Astrocyte (in vitro differentiated cells and primary cell): ENCODE data around the gene CETN3. TPM values are rescaled to one million over a fixed set of nuclear protein-coding genes. Genes with fewer than 3 reads are reported as not detected.
"Not testable (repeated sequence)": the region's sequence is repeated elsewhere in the genome, so short reads cannot be mapped to it uniquely, and the experiment has no call there.

Experiments
- DNase-seq: peaks from one replicate; pipeline ENCODE4 v3.0.0-alpha.2; 2010; ENCODE audit warnings: low read depth
- FAIRE-seq: peaks from 2 replicates; lab custom pipeline; 2011; peaks lifted over from hg19 to GRCh38; lab: Jason Lieb, UNC
- H2AFZ ChIP-seq: 2 replicates; pipeline ENCODE4 v1.6.0; 2012; ENCODE audit warnings: low read depth, low read length, inconsistent platforms
- H3K27ac ChIP-seq: 2 replicates; pipeline ENCODE4 v1.5.1; 2011; ENCODE audit warnings: low read depth, low read length, inconsistent platforms
- H3K27me3 ChIP-seq: 2 replicates; pipeline ENCODE4 v1.6.0; 2011; ENCODE audit warnings: low read length, inconsistent platforms; ENCODE audit not compliant: insufficient read depth
- H3K36me3 ChIP-seq: 2 replicates; pipeline ENCODE4 v1.5.1; 2011; ENCODE audit warnings: low read length, inconsistent platforms; ENCODE audit not compliant: insufficient read depth
- H3K4me1 ChIP-seq: 2 replicates; pipeline ENCODE4 v1.5.1; 2011; ENCODE audit warnings: low read length, inconsistent platforms; ENCODE audit not compliant: insufficient read depth
- H3K4me2 ChIP-seq: 2 replicates; pipeline ENCODE4 v1.6.0; 2012; ENCODE audit warnings: low read length, inconsistent platforms
- H3K4me3 ChIP-seq: 2 replicates; pipeline ENCODE4 v1.5.1; 2011; ENCODE audit warnings: low read depth, mild to moderate bottlenecking, low read length, inconsistent platforms; ENCODE audit not compliant: insufficient read depth
- H3K79me2 ChIP-seq: 2 replicates; pipeline ENCODE4 v1.6.0; 2012; ENCODE audit warnings: mild to moderate bottlenecking, low read length, inconsistent platforms; ENCODE audit not compliant: insufficient read depth
- H3K9ac ChIP-seq: 2 replicates; pipeline ENCODE4 v1.6.0; 2012; ENCODE audit warnings: mild to moderate bottlenecking, low read length, inconsistent platforms
- H3K9me3 ChIP-seq: 2 replicates; pipeline ENCODE4 v1.5.1; 2012; ENCODE audit warnings: low read depth, mild to moderate bottlenecking, low read length, inconsistent platforms; ENCODE audit not compliant: insufficient read depth
- H4K20me1 ChIP-seq: 2 replicates; pipeline ENCODE4 v1.6.0; 2012; ENCODE audit warnings: low read length, inconsistent platforms; ENCODE audit not compliant: insufficient read depth
- H3K27ac Mint-ChIP-seq: one replicate; pipeline ENCODE4 v1.8.0; 2021; ENCODE audit warnings: mild to moderate bottlenecking, mixed read lengths; ENCODE audit not compliant: unreplicated experiment
- H3K27me3 Mint-ChIP-seq: one replicate; pipeline ENCODE4 v1.8.0; 2021; ENCODE audit warnings: low read depth, mixed read lengths; ENCODE audit not compliant: unreplicated experiment
- H3K36me3 Mint-ChIP-seq: one replicate; pipeline ENCODE4 v1.8.0; 2021; ENCODE audit warnings: low read depth, mixed read lengths; ENCODE audit not compliant: unreplicated experiment
- H3K4me1 Mint-ChIP-seq: one replicate; pipeline ENCODE4 v1.8.0; 2021; ENCODE audit warnings: low read depth, mixed read lengths; ENCODE audit not compliant: unreplicated experiment
- H3K4me3 Mint-ChIP-seq: one replicate; pipeline ENCODE4 v1.8.0; 2021; ENCODE audit warnings: mild to moderate bottlenecking, moderate library complexity, mixed read lengths; ENCODE audit not compliant: unreplicated experiment
- H3K9me3 Mint-ChIP-seq: one replicate; pipeline ENCODE4 v1.8.0; 2021; ENCODE audit warnings: mild to moderate bottlenecking, mixed read lengths; ENCODE audit not compliant: unreplicated experiment
- EZH2 ChIP-seq: IDR thresholded peaks from 2 replicates; pipeline ENCODE4 v1.6.1; 2012; ENCODE audit warnings: mild to moderate bottlenecking, low read length, inconsistent platforms; ENCODE audit not compliant: insufficient read depth
- total RNA-seq: library from RNA; stranded (reverse); gene quantifications from 2 replicates; pipeline ENCODE4 v1.2.1, GENCODE V29; 2021
- TF ChIP-seq, protein P1 (sequence below): IDR thresholded peaks from 2 replicates; pipeline ENCODE4 v1.5.1; 2011; ENCODE audit warnings: low read depth, mild to moderate bottlenecking, inconsistent platforms, low read length, moderate library complexity; ENCODE audit not compliant: insufficient read depth

Gene CETN3
- total RNA-seq, 1 donor from 2014 or later = 18.2 TPM

DNA sequence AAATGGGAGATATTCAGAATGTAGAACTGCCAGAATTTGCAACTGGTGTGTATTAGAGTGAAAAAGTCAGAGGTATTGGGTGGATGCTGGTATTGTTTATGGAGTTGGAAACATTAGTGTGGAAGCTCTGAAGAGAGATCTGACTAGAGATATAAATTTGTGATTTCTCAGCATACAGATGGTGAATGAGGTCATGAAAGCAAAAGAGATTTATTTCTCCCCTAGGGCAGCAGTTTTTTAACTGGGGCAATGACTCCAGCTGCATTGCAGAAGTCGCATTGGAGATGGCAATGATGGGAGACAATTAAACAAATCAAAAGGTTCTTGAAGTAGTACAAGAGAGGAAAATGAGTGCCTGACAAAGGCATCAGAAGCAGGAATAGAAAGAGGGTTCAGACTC is 64.9 kb downstream of the CETN3 start:
- no peaks in the 10 kb centered on the region for H3K9me3 Mint-ChIP-seq
- no peaks in the 10 kb centered on the region for H3K79me2 ChIP-seq
- H3K4me2 ChIP-seq = no peak overlapping the region
- no peak overlapping the region for H3K27ac ChIP-seq
- no peak overlapping the region for H3K4me3 Mint-ChIP-seq
- H3K27ac Mint-ChIP-seq = no peak overlapping the region
- no peaks in the 10 kb centered on the region for H3K4me1 Mint-ChIP-seq
- no peaks in the 10 kb centered on the region for H3K27me3 Mint-ChIP-seq
- H3K4me3 ChIP-seq = no peak overlapping the region
- H3K9me3 ChIP-seq = no peaks in the 10 kb centered on the region
- H3K9ac ChIP-seq = no peak overlapping the region
- H4K20me1 ChIP-seq = no peaks in the 10 kb centered on the region
- DNase-seq = no peak
- no peaks in the 10 kb centered on the region for H3K36me3 Mint-ChIP-seq
- H3K4me1 ChIP-seq = no peaks in the 10 kb centered on the region
- H3K36me3 ChIP-seq = no peaks in the 10 kb centered on the region
- TF ChIP-seq EZH2 = no peak
- TF ChIP-seq, protein P1, sequence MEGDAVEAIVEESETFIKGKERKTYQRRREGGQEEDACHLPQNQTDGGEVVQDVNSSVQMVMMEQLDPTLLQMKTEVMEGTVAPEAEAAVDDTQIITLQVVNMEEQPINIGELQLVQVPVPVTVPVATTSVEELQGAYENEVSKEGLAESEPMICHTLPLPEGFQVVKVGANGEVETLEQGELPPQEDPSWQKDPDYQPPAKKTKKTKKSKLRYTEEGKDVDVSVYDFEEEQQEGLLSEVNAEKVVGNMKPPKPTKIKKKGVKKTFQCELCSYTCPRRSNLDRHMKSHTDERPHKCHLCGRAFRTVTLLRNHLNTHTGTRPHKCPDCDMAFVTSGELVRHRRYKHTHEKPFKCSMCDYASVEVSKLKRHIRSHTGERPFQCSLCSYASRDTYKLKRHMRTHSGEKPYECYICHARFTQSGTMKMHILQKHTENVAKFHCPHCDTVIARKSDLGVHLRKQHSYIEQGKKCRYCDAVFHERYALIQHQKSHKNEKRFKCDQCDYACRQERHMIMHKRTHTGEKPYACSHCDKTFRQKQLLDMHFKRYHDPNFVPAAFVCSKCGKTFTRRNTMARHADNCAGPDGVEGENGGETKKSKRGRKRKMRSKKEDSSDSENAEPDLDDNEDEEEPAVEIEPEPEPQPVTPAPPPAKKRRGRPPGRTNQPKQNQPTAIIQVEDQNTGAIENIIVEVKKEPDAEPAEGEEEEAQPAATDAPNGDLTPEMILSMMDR = no peak
- no peaks in the 10 kb centered on the region for H3K27me3 ChIP-seq
- no peak for FAIRE-seq
- no peak overlapping the region for H2AFZ ChIP-seq

DNA sequence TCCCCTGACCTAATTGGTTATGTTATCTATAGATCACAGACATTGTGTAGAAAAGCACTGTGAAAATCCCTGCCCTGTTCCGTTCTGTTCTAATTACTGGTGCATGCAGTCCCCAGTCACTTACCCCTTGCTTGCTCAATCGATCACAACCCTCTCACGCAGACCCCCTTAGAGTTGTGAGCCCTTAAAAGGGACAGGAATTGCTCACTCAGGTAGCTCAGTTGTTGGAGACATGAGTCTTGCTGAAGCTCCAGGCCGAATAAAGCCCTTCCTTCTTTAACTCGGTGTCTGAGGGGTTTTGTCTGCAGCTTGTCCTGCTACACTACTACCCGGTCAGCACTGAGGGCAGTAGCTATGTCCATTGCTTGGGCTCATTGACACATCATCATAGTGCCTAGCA is 65.8 kb downstream of the CETN3 start:
- not testable (repeated sequence) for DNase-seq, H3K79me2 ChIP-seq, H3K27me3 ChIP-seq, H2AFZ ChIP-seq, FAIRE-seq, H3K9me3 ChIP-seq, H3K4me3 ChIP-seq, H3K36me3 Mint-ChIP-seq, H3K4me1 ChIP-seq, H3K27me3 Mint-ChIP-seq, H3K4me2 ChIP-seq, H3K9ac ChIP-seq, H3K27ac Mint-ChIP-seq, H3K9me3 Mint-ChIP-seq, H4K20me1 ChIP-seq, H3K4me3 Mint-ChIP-seq, H3K27ac ChIP-seq, H3K36me3 ChIP-seq, H3K4me1 Mint-ChIP-seq

DNA sequence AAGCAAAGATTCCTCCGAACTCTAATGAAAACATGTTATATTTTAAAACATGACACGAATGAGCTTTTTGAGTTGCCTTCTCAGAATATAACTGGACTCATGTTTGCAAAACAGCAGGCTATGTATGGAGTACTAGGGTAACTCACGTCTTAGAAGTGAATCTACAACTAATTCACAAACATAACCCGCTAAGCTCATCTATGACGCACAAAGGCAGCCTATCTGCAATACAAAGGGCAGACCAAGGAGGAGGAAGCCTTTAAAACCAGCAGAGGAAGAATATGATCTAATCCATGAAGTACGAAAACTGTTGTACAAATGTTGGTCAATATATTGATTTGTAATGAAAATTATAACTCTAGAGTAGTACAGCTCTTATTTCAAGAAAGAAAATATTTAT is 67.0 kb downstream of the CETN3 start:
- DNase-seq (no peak), FAIRE-seq (no peak)
- H3K4me3 ChIP-seq = no peak overlapping the region
- no peaks in the 10 kb centered on the region for H3K79me2 ChIP-seq
- Mint-ChIP-seq H3K36me3 (no peaks in the 10 kb centered on the region), H3K27me3 (no peaks in the 10 kb centered on the region), H3K9me3 (no peaks in the 10 kb centered on the region), H3K4me1 (no peaks in the 10 kb centered on the region), H3K4me3 (no peak overlapping the region), H3K27ac (no peak overlapping the region)
- H3K4me1 ChIP-seq = no peaks in the 10 kb centered on the region
- H3K27me3 ChIP-seq = no peaks in the 10 kb centered on the region
- H3K4me2 ChIP-seq = no peak overlapping the region
- H4K20me1 ChIP-seq = no peaks in the 10 kb centered on the region
- no peak overlapping the region for H3K9ac ChIP-seq
- no peaks in the 10 kb centered on the region for H3K36me3 ChIP-seq
- H3K9me3 ChIP-seq = no peaks in the 10 kb centered on the region
- H3K27ac ChIP-seq = no peak overlapping the region
- no peak for TF ChIP-seq EZH2
- TF ChIP-seq, protein P1 = no peak
- no peak overlapping the region for H2AFZ ChIP-seq

Other genes starting within 250 kb of the CETN3 start
- gene MBLAC2, start 65.0 kb upstream of the CETN3 start, total RNA-seq = 4.3 and 5.1 TPM in 2 replicates
- 6.3 and 7.8 TPM in 2 replicates for gene POLR3G, start 65.1 kb upstream of the CETN3 start, total RNA-seq
- 25.4 and 26.9 TPM in 2 replicates for gene LYSMD3, start 119.8 kb upstream of the CETN3 start, total RNA-seq
- gene ADGRV1, start 149.0 kb upstream of the CETN3 start, total RNA-seq = 5.4 and 10.0 TPM in 2 replicates